Measurements from ENCODE around the gene GDF15. TPM values are rescaled to one million over a fixed set of nuclear protein-coding genes. Genes with fewer than 3 reads are reported as not detected.

Gene GDF15
- polyA plus RNA-seq, 3 donors = 0.36 TPM; not detected in 2

DNA sequence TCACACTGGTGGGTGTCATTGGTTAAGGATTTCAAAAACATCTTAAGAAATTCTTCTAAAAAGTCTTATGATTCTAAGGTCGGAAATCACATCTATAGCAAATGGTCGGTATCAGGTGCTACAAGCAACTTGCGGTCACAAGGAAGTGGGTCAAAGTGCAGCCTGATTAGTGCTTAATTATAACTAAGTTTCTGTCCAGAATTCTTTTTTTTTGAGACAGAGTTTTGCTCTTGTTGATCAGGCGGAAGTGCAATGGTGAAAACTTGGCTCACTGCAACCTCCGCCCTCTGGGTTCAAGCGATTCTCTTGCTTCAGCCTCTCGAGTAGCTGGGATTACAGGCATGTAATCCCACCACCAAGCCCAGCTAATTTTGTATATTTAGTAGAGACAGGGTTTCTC, 1.2 kb upstream of the GDF15 start:
- Mint-ChIP-seq H3K4me3 (peak overlapping the region in 1 of 2 donors; percentile 46), H3K36me3 (peaks cover 17 to 20% of the 10 kb centered on the region in 2 donors), H3K27me3 (ENCODE audit: low read depth in 3 of 3) (peaks cover 3 to 34% (median 20%) of the 10 kb centered on the region in 3 donors), H3K27ac (peak overlapping the region in 2 of 7 donors; percentile 15 to 35), H3K9me3 (peaks cover 0 to 4% (median 2%) of the 10 kb centered on the region in 7 donors), H3K4me1 (peaks cover 46% of the 10 kb centered on the region)
- intact Hi-C loops (cut with micrococcal nuclease) = loop anchor here (5.0 kb wide), 2 partner anchors 32 to 37 kb away; no protein-coding TSS in a partner anchor
- peaks cover 0 to 12% of the 10 kb centered on the region in 2 donors for H3K27me3 ChIP-seq (ENCODE audit: control insufficient read depth in 2 of 2, insufficient read depth in 2 of 2, low read length in 2 of 2)
- peaks cover 11% of the 10 kb centered on the region for H3K79me2 ChIP-seq (ENCODE audit: insufficient read depth, low read length)
- no peak overlapping the region for H2AFZ ChIP-seq (ENCODE audit: insufficient read depth, low read depth, low read length, poor library complexity, severe bottlenecking)
- 100% methylated on average over 1 of the region's 7 CpGs for WGBS (ENCODE audit: insufficient coverage)
- H3K9me3 ChIP-seq (replicated peaks in 1 of 2; ENCODE audit: control insufficient read depth in 1 of 2, insufficient read depth in 1 of 2, low read length in 2 of 2) = no peaks in the 10 kb centered on the region
- H3K27ac ChIP-seq (ENCODE audit: low read depth in 1 of 2, low read length in 2 of 2) = no peak overlapping the region
- no peak overlapping the region for H3K4me2 ChIP-seq (replicated peaks; ENCODE audit: extremely low read depth, low read length, poor library complexity, severe bottlenecking)
- H3K4me1 ChIP-seq (ENCODE audit: control insufficient read depth in 1 of 2, insufficient read depth in 2 of 2, low read length in 2 of 2) = peaks cover 44 to 57% of the 10 kb centered on the region in 2 donors
- no peak overlapping the region for H3K4me3 ChIP-seq (replicated peaks in 1 of 3; ENCODE audit: low read depth in 2 of 3, low read length in 3 of 3)
- TF ChIP-seq, protein P1, sequence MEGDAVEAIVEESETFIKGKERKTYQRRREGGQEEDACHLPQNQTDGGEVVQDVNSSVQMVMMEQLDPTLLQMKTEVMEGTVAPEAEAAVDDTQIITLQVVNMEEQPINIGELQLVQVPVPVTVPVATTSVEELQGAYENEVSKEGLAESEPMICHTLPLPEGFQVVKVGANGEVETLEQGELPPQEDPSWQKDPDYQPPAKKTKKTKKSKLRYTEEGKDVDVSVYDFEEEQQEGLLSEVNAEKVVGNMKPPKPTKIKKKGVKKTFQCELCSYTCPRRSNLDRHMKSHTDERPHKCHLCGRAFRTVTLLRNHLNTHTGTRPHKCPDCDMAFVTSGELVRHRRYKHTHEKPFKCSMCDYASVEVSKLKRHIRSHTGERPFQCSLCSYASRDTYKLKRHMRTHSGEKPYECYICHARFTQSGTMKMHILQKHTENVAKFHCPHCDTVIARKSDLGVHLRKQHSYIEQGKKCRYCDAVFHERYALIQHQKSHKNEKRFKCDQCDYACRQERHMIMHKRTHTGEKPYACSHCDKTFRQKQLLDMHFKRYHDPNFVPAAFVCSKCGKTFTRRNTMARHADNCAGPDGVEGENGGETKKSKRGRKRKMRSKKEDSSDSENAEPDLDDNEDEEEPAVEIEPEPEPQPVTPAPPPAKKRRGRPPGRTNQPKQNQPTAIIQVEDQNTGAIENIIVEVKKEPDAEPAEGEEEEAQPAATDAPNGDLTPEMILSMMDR (IDR thresholded peaks at IDR 0.05) = no peak
- no peak for DNase-seq
- H3K36me3 ChIP-seq (replicated peaks in 1 of 2; ENCODE audit: control insufficient read depth in 1 of 2, insufficient read depth in 2 of 2, low read length in 2 of 2) = peaks cover 6 to 8% of the 10 kb centered on the region in 2 donors
- H4K20me1 ChIP-seq (ENCODE audit: insufficient read depth, low read length) = peaks cover 33% of the 10 kb centered on the region
- no peak overlapping the region for H3K9ac ChIP-seq (ENCODE audit: insufficient read depth, low read length, poor library complexity, severe bottlenecking)

DNA sequence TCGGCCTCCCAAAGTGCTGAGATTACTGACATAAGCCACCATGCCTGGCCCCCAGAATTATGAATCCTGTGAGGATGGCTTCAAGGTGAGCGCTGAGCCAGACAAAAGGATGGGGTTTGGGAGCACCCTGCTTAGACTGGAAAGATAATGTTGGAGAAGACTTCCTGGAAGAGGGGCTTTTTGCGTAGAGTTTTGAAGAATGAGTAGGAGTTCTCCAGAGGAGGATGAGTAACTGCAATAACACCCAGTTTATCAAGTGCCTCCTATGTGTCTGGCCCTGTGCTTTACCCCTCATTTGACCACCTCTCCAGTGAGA, 641 bp upstream of the GDF15 start:
- Histone ChIP-seq H4K20me1 (ENCODE audit: insufficient read depth, low read length) (peaks cover 38% of the 10 kb centered on the region), H3K79me2 (ENCODE audit: insufficient read depth, low read length) (peaks cover 17% of the 10 kb centered on the region), H3K27me3 (ENCODE audit: control insufficient read depth in 2 of 2, insufficient read depth in 2 of 2, low read length in 2 of 2) (peaks cover 0 to 12% of the 10 kb centered on the region in 2 donors), H3K4me2 (replicated peaks; ENCODE audit: extremely low read depth, low read length, poor library complexity, severe bottlenecking) (no peak overlapping the region), H3K27ac (ENCODE audit: low read depth in 1 of 2, low read length in 2 of 2) (no peak overlapping the region), H3K9me3 (replicated peaks in 1 of 2; ENCODE audit: control insufficient read depth in 1 of 2, insufficient read depth in 1 of 2, low read length in 2 of 2) (no peaks in the 10 kb centered on the region), H3K4me3 (replicated peaks in 1 of 3; ENCODE audit: low read depth in 2 of 3, low read length in 3 of 3) (no peak overlapping the region), H3K9ac (ENCODE audit: insufficient read depth, low read length, poor library complexity, severe bottlenecking) (no peak overlapping the region), H3K36me3 (replicated peaks in 1 of 2; ENCODE audit: control insufficient read depth in 1 of 2, insufficient read depth in 2 of 2, low read length in 2 of 2) (peaks cover 12 to 14% of the 10 kb centered on the region in 2 donors), H2AFZ (ENCODE audit: insufficient read depth, low read depth, low read length, poor library complexity, severe bottlenecking) (no peak overlapping the region), H3K4me1 (ENCODE audit: control insufficient read depth in 1 of 2, insufficient read depth in 2 of 2, low read length in 2 of 2) (peaks cover 44 to 57% of the 10 kb centered on the region in 2 donors)
- Mint-ChIP-seq H3K36me3 (peaks cover 23 to 26% of the 10 kb centered on the region in 2 donors), H3K27me3 (ENCODE audit: low read depth in 3 of 3) (peaks cover 3 to 34% (median 22%) of the 10 kb centered on the region in 3 donors), H3K27ac (peak overlapping the region in 1 of 7 donors; percentile 35), H3K9me3 (peaks cover 0 to 4% (median 2%) of the 10 kb centered on the region in 7 donors), H3K4me1 (peaks cover 46% of the 10 kb centered on the region), H3K4me3 (peak overlapping the region in 1 of 2 donors; percentile 42)
- TF ChIP-seq, protein P1 (IDR thresholded peaks at IDR 0.05) = no peak
- intact Hi-C loops (cut with micrococcal nuclease) = loop anchor here (5.0 kb wide), 2 partner anchors 33 to 38 kb away; no protein-coding TSS in a partner anchor
- no CpG with 5 or more reads among the region's 3 CpGs for WGBS (ENCODE audit: insufficient coverage)
- DNase-seq = no peak

Data from CD14-positive monocyte (primary cell).